K562 (cell line): ENCODE measurements around the gene USP19. TPM values are rescaled to one million over a fixed set of nuclear protein-coding genes. Genes with fewer than 3 reads are reported as not detected.
A peak's percentile ranks its signal among the peaks of the same experiment; 100 is the strongest.

Source experiments
- ARID3B ChIP-seq: fragments of 250-450 bp; sonication (Bioruptor Pico); IDR thresholded peaks from 2 replicates; pipeline ENCODE4 v1.4.0; 2020; ENCODE audit warnings: borderline replicate concordance
- BDP1 ChIP-seq: IDR thresholded peaks from 3 replicates; pipeline ENCODE4 v1.6.1; 2011; ENCODE audit not compliant: insufficient read length, insufficient read depth
- CBX2 ChIP-seq: fragments of 200-600 bp; sonication (generic); IDR thresholded peaks from one replicate; pipeline ENCODE4 v1.6.1; 2012; ENCODE audit warnings: mild to moderate bottlenecking, low read length, inconsistent platforms; ENCODE audit not compliant: insufficient read depth, poor library complexity, severe bottlenecking
- CBX5 ChIP-seq: IDR thresholded peaks from 2 replicates; pipeline ENCODE4 v1.6.1; 2014; ENCODE audit warnings: low read depth, borderline replicate concordance
- ELF1 ChIP-seq: fragments of 200-800 bp; sonication (Bioruptor generic); IDR thresholded peaks from 2 replicates; pipeline ENCODE4 v1.6.1; 2016; ENCODE audit warnings: missing genetic modification characterization, missing compliant biosample characterization
- FOXM1 ChIP-seq, 2 experiments: fragments of 450-650 bp in 1 of 2; sonication (generic) in 1 of 2; formaldehyde crosslinking in 1 of 2; IDR thresholded peaks; 2 replicates each; pipeline versions ENCODE4 v1.6.1 to v1.9.0; 2017 to 2022; ENCODE audit warnings: low read depth in 2 of 2, mild to moderate bottlenecking in 2 of 2, missing genetic modification reagents in 1 of 2, moderate library complexity in 1 of 2
- FOXP1 ChIP-seq: sonication (generic); formaldehyde crosslinking; IDR thresholded peaks from 2 replicates; pipeline ENCODE4 v1.8.0; 2022; ENCODE audit warnings: mild to moderate bottlenecking, missing genetic modification reagents
- HDAC8 ChIP-seq: fragments of 450-650 bp; IDR thresholded peaks from 2 replicates; pipeline ENCODE4 v1.6.1; 2016; ENCODE audit warnings: mild to moderate bottlenecking, missing genetic modification characterization, moderate library complexity, missing compliant biosample characterization
- HNRNPH1 ChIP-seq: fragments of 200-400 bp; formaldehyde crosslinking; optimal IDR thresholded peaks from 2 replicates; pipeline ENCODE3; 2017; ENCODE audit warnings: low read depth, mild to moderate bottlenecking, low read length, moderate library complexity
- KAT8 ChIP-seq: fragments of 450-650 bp; IDR thresholded peaks from 2 replicates; pipeline ENCODE4 v1.6.1; 2016; ENCODE audit warnings: low read depth, mild to moderate bottlenecking
- MAZ ChIP-seq, 2 experiments: fragments of 450-650 bp in 1 of 2; sonication (generic) in 1 of 2; formaldehyde crosslinking; IDR thresholded peaks in 1 of 2; conservative IDR thresholded peaks in 1 of 2; 2 replicates each; pipeline versions ENCODE4 v1.4.0 to v1.5.0; 2020; ENCODE audit warnings: mild to moderate bottlenecking in 1 of 2, missing genetic modification reagents in 1 of 2
- MIER1 ChIP-seq: fragments of 450-650 bp; IDR thresholded peaks from 2 replicates; pipeline ENCODE4 v1.6.1; 2016; ENCODE audit warnings: antibody characterized with exemption, mild to moderate bottlenecking, low read depth
- MYBL2 ChIP-seq, 2 experiments: fragments of 450-650 bp in 1 of 2; sonication (generic) in 1 of 2; formaldehyde crosslinking in 1 of 2; IDR thresholded peaks; 2 replicates each; pipeline versions ENCODE4 v1.6.1 to v1.8.1; 2017 to 2022; ENCODE audit warnings: borderline replicate concordance in 1 of 2, inconsistent platforms in 1 of 2, low read depth in 1 of 2, mild to moderate bottlenecking in 1 of 2, missing genetic modification reagents in 1 of 2, moderate library complexity in 1 of 2
- PURB ChIP-seq: sonication (generic); formaldehyde crosslinking; IDR thresholded peaks from 2 replicates; pipeline ENCODE4 v1.9.0; 2021; ENCODE audit warnings: low read depth, mild to moderate bottlenecking, missing genetic modification reagents
- SMAD1 ChIP-seq: fragments of 150-350 bp; IDR thresholded peaks from 2 replicates; pipeline ENCODE4 v1.6.1; 2014; ENCODE audit warnings: low read length, low read depth; ENCODE audit not compliant: partially characterized antibody
- TEAD4 ChIP-seq, 2 experiments: sonication (generic) in 1 of 2; formaldehyde crosslinking in 1 of 2; IDR thresholded peaks; 2 replicates each; pipeline versions ENCODE4 v1.6.1 to v1.8.0; 2012 to 2022; ENCODE audit warnings: borderline replicate concordance in 1 of 2, inconsistent platforms in 1 of 2, low read length in 1 of 2, mild to moderate bottlenecking in 1 of 2, missing genetic modification reagents in 1 of 2
- TOE1 ChIP-seq, 2 experiments: fragments of 450-650 bp in 1 of 2; sonication (generic) in 1 of 2; formaldehyde crosslinking in 1 of 2; IDR thresholded peaks; 2 replicates each; pipeline versions ENCODE4 v1.7.1 to v1.8.0; 2016 to 2022; ENCODE audit warnings: borderline replicate concordance in 2 of 2, mild to moderate bottlenecking in 2 of 2, antibody characterized with exemption in 1 of 2, inconsistent platforms in 1 of 2, low read depth in 1 of 2, missing genetic modification reagents in 1 of 2, moderate library complexity in 1 of 2
- ZNF561 ChIP-seq: fragments of 450-650 bp; formaldehyde crosslinking; conservative IDR thresholded peaks from 2 replicates; pipeline ENCODE4 v1.4.0; 2020; ENCODE audit warnings: mild to moderate bottlenecking, moderate library complexity
- polyA plus RNA-seq, 8 experiments: library from polyadenylated mRNA; depleted of rRNA in 4 of 8; stranded (reverse) in 5 of 8; unstranded in 3 of 8; fragments of >200 nt; fragmentation: Nextera tagmentation in 2 of 8; fragmentation: Illumina TruSeq in 1 of 8; extraction: Ambion mirVana in 2 of 8; extraction: Trizol in 1 of 8; gene quantifications; 2 replicates each; pipeline versions ENCODE4 v1.2.1 to v1.2.3, GENCODE V29; 2011 to 2014; ENCODE audit warnings: inconsistent platforms in 1 of 8, missing spikeins in 1 of 8
- total RNA-seq, 7 experiments: library from RNA; depleted of rRNA in 6 of 7; stranded (reverse); fragments of >200 nt in 6 of 7; fragmentation: Illumina TruSeq in 2 of 7; extraction: Trizol in 2 of 7; gene quantifications; 2 replicates each; pipeline versions ENCODE4 v1.2.1 to v1.2.3, GENCODE V29; 2011 to 2021; ENCODE audit warnings: low replicate concordance in 1 of 7
- TF ChIP-seq, protein P1 (sequence below): fragments of 250-450 bp; sonication (Bioruptor Pico); IDR thresholded peaks from 2 replicates; pipeline ENCODE4 v1.5.0; 2021
- TF ChIP-seq, protein P2 (sequence below), 2 experiments: IDR thresholded peaks in 1 of 2; conservative IDR thresholded peaks in 1 of 2; 2 replicates each; pipeline ENCODE4 v1.6.1; 2016; ENCODE audit warnings: low read depth in 2 of 2, mild to moderate bottlenecking in 1 of 2, missing compliant biosample characterization in 1 of 2, missing genetic modification characterization in 1 of 2, moderate library complexity in 1 of 2

USP19 gene
- total and polyA plus RNA-seq, 9 of the 15 experiments (the other 6 are each of a cell fraction or from before 2014, with no cell fraction given), result 0.24 to 65.9 (median 36.9) TPM

GRCh38 chr3:49120438-49121131 is at the start of gene USP19 (continued):
- TF ChIP-seq MYBL2 (IDR thresholded peaks at IDR 0.05; ENCODE audit: low read depth) (no peak), MYBL2 (CRISPR knock-in tag; IDR thresholded peaks at IDR 0.05; ENCODE audit: borderline replicate concordance) (no peak), CBX5 (no peak), TEAD4 (IDR thresholded peaks at IDR 0.05; ENCODE audit: low read length) (no peak), TEAD4 (CRISPR knock-in tag; IDR thresholded peaks at IDR 0.05; ENCODE audit: borderline replicate concordance) (no peak), HNRNPH1 (no peak), SMAD1 (peak; percentile 42), TOE1 (IDR thresholded peaks at IDR 0.05; ENCODE audit: borderline replicate concordance) (no peak), TOE1 (CRISPR knock-in tag; IDR thresholded peaks at IDR 0.05; ENCODE audit: borderline replicate concordance, low read depth) (no peak), FOXM1 (IDR thresholded peaks at IDR 0.05; ENCODE audit: low read depth) (0 out of 2 replicates have a peak, but pooled peaks have one; percentile 46), FOXM1 (CRISPR knock-in tag; IDR thresholded peaks at IDR 0.05; ENCODE audit: low read depth) (peak; percentile 26; the same call in 1 of the 2 replicates), ZNF561 (CRISPR knock-in tag) (no peak), ARID3B (CRISPR knock-in tag) (no peak), MAZ (CRISPR knock-in tag; conservative IDR thresholded peaks at IDR 0.05 in 1 of 2, IDR thresholded peaks at IDR 0.05 in 1 of 2) (peak in 1 of 2 experiments; percentile 55; a peak in 2 of 4 replicates), PURB (CRISPR knock-in tag) (no peak), FOXP1 (peak; percentile 65; the same call in 1 of the 2 replicates), HDAC8 (tag) (no peak), MIER1 (no peak), CBX2 (no peak), BDP1 (no peak), KAT8 (no peak), ELF1 (tag) (peak; percentile 82)
- TF ChIP-seq, protein P1, sequence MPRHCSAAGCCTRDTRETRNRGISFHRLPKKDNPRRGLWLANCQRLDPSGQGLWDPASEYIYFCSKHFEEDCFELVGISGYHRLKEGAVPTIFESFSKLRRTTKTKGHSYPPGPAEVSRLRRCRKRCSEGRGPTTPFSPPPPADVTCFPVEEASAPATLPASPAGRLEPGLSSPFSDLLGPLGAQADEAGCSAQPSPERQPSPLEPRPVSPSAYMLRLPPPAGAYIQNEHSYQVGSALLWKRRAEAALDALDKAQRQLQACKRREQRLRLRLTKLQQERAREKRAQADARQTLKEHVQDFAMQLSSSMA, result no peak
- TF ChIP-seq, protein P2, sequence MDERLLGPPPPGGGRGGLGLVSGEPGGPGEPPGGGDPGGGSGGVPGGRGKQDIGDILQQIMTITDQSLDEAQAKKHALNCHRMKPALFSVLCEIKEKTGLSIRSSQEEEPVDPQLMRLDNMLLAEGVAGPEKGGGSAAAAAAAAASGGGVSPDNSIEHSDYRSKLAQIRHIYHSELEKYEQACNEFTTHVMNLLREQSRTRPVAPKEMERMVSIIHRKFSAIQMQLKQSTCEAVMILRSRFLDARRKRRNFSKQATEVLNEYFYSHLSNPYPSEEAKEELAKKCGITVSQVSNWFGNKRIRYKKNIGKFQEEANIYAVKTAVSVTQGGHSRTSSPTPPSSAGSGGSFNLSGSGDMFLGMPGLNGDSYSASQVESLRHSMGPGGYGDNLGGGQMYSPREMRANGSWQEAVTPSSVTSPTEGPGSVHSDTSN (CRISPR knock-in tag; IDR thresholded peaks at IDR 0.05; ENCODE audit: low read depth), result no peak
- TF ChIP-seq, protein P2 (tag; conservative IDR thresholded peaks at IDR 0.05; ENCODE audit: low read depth), result no peak
